ENCODE data around the gene STARD8.

Gene STARD8

DNA sequence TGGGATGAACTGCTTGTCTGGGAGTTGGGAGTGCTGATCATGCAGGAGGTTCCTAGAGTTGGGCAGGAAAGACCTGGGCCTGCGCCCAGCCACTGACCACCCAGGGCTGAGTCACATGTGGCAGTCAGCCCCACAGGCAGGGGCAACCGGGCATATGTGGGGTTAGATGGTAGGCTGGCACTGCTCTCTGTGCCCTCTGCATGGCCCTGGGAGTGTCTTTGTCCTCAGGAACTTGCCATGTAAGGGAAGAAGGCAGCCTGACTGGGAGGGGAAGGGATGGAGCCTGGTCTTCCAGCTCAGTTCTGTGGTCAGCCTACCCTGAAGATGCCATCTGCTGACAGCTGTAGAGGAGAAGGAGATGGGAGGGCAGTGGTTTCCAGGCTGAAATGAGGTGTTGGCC, 111.2 kb downstream of the STARD8 start:
- H3K9me3 ChIP-seq (ENCODE audit: control insufficient read depth in 1 of 2, low read length in 2 of 2): no peaks in the 10 kb centered on the region
- H3K9ac ChIP-seq (ENCODE audit: low read depth in 1 of 2, low read length in 2 of 2): no peak overlapping the region
- no peak overlapping the region for H3K27ac ChIP-seq (ENCODE audit: low read depth, low read length)
- no peak overlapping the region for H3K4me3 ChIP-seq (ENCODE audit: low read depth in 1 of 2, low read length in 2 of 2)
- no peaks in the 10 kb centered on the region for H3K4me1 ChIP-seq (ENCODE audit: control insufficient read depth in 1 of 2, insufficient read depth in 2 of 2, low read length in 2 of 2)
- no peaks in the 10 kb centered on the region for H3K27me3 ChIP-seq (ENCODE audit: control insufficient read depth in 1 of 2, insufficient read depth in 2 of 2, low read length in 2 of 2)
- H3K36me3 ChIP-seq (ENCODE audit: control insufficient read depth in 1 of 2, insufficient read depth in 2 of 2, low read length in 2 of 2): no peaks in the 10 kb centered on the region

DNA sequence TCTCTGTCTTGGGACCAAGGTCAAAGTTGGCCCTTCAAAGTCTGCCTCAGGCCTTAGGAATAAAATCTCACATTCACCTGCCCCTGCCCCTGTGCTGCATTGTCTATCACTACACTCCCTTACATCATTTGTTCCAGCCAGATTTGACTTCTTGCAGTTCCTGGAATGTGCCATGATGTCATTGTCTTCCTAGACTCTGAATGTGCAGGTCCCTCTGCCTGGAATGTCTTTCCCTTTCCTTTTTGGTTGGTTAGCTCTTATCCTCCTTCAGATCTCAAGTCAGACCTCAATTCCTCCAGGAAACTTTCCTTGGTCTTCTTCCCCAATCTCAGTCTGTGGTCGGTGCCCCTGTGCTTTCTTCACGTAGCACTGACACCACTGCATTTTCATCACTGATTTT, 113.6 kb downstream of the STARD8 start:
- Histone ChIP-seq H3K9ac (ENCODE audit: low read depth in 1 of 2, low read length in 2 of 2) (no peak overlapping the region), H3K36me3 (ENCODE audit: control insufficient read depth in 1 of 2, insufficient read depth in 2 of 2, low read length in 2 of 2) (no peaks in the 10 kb centered on the region), H3K4me1 (ENCODE audit: control insufficient read depth in 1 of 2, insufficient read depth in 2 of 2, low read length in 2 of 2) (no peaks in the 10 kb centered on the region), H3K27ac (ENCODE audit: low read depth, low read length) (no peak overlapping the region), H3K4me3 (ENCODE audit: low read depth in 1 of 2, low read length in 2 of 2) (no peak overlapping the region), H3K27me3 (ENCODE audit: control insufficient read depth in 1 of 2, insufficient read depth in 2 of 2, low read length in 2 of 2) (no peaks in the 10 kb centered on the region), H3K9me3 (ENCODE audit: control insufficient read depth in 1 of 2, low read length in 2 of 2) (no peaks in the 10 kb centered on the region)

DNA sequence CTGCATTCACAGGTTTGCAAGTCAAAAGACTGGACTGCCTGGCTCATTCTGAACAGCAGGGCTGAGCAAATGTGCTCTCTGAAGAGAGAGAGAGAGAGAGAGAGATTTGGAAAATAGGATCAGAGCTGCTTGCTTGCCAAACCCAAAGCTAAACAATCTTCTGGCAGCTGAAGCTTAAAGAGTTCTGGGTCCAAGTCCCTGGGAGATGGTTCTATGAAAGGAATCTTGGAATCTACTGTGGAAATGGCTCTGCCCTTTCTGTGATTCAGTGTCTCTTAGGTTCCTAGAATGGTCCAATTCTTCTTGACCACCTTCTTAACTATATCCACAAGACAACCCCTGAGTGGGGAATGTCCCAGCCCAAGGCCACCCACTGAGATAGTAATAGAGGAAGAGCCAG, 115.3 kb downstream of the STARD8 start:
- no peak overlapping the region for H3K4me3 ChIP-seq (ENCODE audit: low read depth in 1 of 2, low read length in 2 of 2)
- H3K9me3 ChIP-seq (ENCODE audit: control insufficient read depth in 1 of 2, low read length in 2 of 2): no peaks in the 10 kb centered on the region
- H3K27me3 ChIP-seq (ENCODE audit: control insufficient read depth in 1 of 2, insufficient read depth in 2 of 2, low read length in 2 of 2): no peaks in the 10 kb centered on the region
- no peaks in the 10 kb centered on the region for H3K36me3 ChIP-seq (ENCODE audit: control insufficient read depth in 1 of 2, insufficient read depth in 2 of 2, low read length in 2 of 2)
- H3K4me1 ChIP-seq (ENCODE audit: control insufficient read depth in 1 of 2, insufficient read depth in 2 of 2, low read length in 2 of 2): no peaks in the 10 kb centered on the region
- H3K27ac ChIP-seq (ENCODE audit: low read depth, low read length): no peak overlapping the region
- no peak overlapping the region for H3K9ac ChIP-seq (ENCODE audit: low read depth in 1 of 2, low read length in 2 of 2)

DNA sequence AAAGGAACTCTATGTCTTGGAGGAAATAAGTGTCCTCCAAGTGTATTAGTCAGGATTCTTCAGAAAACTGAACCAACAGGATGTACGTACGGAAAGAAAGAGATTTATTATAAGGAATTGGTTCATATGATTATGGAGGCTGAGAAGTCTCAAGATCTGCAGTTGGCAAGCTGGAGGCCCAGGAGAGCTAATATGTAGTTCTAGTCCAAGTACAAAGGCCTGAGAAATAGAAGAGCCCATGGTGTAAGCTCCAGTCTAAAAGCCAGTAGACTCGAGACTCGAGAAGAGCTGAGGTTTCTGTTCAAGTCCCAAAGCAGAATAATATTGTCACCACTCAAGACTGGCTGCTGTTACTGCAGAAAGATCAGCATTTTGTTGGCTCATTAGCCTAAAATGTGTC, 116.0 kb downstream of the STARD8 start:
- no peak overlapping the region for H3K27ac ChIP-seq (ENCODE audit: low read depth, low read length)
- H3K4me1 ChIP-seq (ENCODE audit: control insufficient read depth in 1 of 2, insufficient read depth in 2 of 2, low read length in 2 of 2): no peaks in the 10 kb centered on the region
- H3K36me3 ChIP-seq (ENCODE audit: control insufficient read depth in 1 of 2, insufficient read depth in 2 of 2, low read length in 2 of 2): no peaks in the 10 kb centered on the region
- no peaks in the 10 kb centered on the region for H3K27me3 ChIP-seq (ENCODE audit: control insufficient read depth in 1 of 2, insufficient read depth in 2 of 2, low read length in 2 of 2)
- no peak overlapping the region for H3K9ac ChIP-seq (ENCODE audit: low read depth in 1 of 2, low read length in 2 of 2)
- no peaks in the 10 kb centered on the region for H3K9me3 ChIP-seq (ENCODE audit: control insufficient read depth in 1 of 2, low read length in 2 of 2)
- no peak overlapping the region for H3K4me3 ChIP-seq (ENCODE audit: low read depth in 1 of 2, low read length in 2 of 2)
